Amniotic stem cell (primary cell): ENCODE data around the gene MYOCD.
A peak's percentile ranks its signal among the peaks of the same experiment; 100 is the strongest.

Experiments
- DNase-seq: peaks from one replicate; lab custom pipeline; 2025; lab: John Stamatoyannopoulos, UW

The MYOCD gene

GRCh38 chr17:12765548-12765947, 99.9 kb downstream of the MYOCD start:
- DNase-seq: peak; percentile 84

GRCh38 chr17:12768255-12768654, 102.6 kb downstream of the MYOCD start:
- DNase-seq: no peak

- no peak for DNase-seq
Measured at GRCh38 chr17:12769981-12770380, 104.3 kb downstream of the MYOCD start.

GRCh38 chr17:12773153-12773552, 107.5 kb downstream of the MYOCD start:
- DNase-seq: no peak

- no peak for DNase-seq
Measured at GRCh38 chr17:12789075-12789480, 123.4 kb downstream of the MYOCD start.

GRCh38 chr17:12789481-12790248, 124.0 kb downstream of the MYOCD start, which contains the start of gene ARHGAP44:
Gene ARHGAP44, plus strand, starts transcription at chr17:12789498. Its CDS starts 341 bp downstream, at chr17:12789839.
- no peak for DNase-seq

GRCh38 chr17:12790249-12791106, 124.8 kb downstream of the MYOCD start:
- no peak for DNase-seq

- DNase-seq: no peak
Measured at GRCh38 chr17:12794919-12795532, 129.3 kb downstream of the MYOCD start.

- DNase-seq: no peak
Measured at GRCh38 chr17:12800855-12801365, 135.2 kb downstream of the MYOCD start.

GRCh38 chr17:12806630-12807029, 140.9 kb downstream of the MYOCD start:
- DNase-seq: no peak

GRCh38 chr17:12808723-12809122, 143.0 kb downstream of the MYOCD start:
- no peak for DNase-seq

GRCh38 chr17:12812877-12813276, 147.2 kb downstream of the MYOCD start:
- no peak for DNase-seq

- DNase-seq: no peak
Measured at GRCh38 chr17:12813664-12814063, 148.0 kb downstream of the MYOCD start.

GRCh38 chr17:12814718-12815117, 149.0 kb downstream of the MYOCD start:
- no peak for DNase-seq

GRCh38 chr17:12815642-12816141, 150.0 kb downstream of the MYOCD start:
- DNase-seq: no peak
